Ureter (tissue), 1 donor: Measurements from ENCODE around the gene MAU2. TPM values are rescaled to one million over a fixed set of nuclear protein-coding genes. Genes with fewer than 3 reads are reported as not detected.

ENCODE experiments used
- DNase-seq: peaks from one replicate; pipeline ENCODE4 v3.0.0-alpha.2; 2020; ENCODE audit warnings: low spot score
- total RNA-seq: library from RNA; stranded (reverse); gene quantifications from one replicate; pipeline ENCODE4 v1.2.4, GENCODE V29; 2023
- donor health status: DM: yes; HTN: yes; CAD: no.

MAU2 gene
- total RNA-seq, 1 donor from 2014 or later = 87.4 TPM

- no peak for DNase-seq
These were observed 14.9 kb upstream of the MAU2 start for GRCh38 chr19:19305696-19306095.

DNA sequence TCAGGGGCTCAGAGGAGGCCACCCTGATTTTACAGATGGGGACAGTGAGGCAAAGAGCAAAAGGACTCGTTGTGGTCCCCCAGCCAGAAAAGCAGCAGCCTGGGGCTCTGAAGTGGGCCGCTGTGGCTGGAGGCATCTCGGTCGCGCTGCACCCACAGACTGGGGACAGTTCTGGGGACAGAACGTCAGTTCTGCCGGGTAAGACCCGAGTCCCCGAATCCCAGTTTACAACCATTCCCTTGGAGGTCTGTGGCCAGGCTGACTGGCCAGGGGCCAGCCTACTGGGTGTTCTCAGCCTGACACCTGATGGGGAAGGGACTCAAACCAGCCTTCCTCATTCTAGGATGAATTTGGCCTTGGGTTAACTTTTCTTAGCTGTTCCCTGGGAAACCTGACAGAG is 14.4 kb upstream of the MAU2 start:
- no peak for DNase-seq

DNA sequence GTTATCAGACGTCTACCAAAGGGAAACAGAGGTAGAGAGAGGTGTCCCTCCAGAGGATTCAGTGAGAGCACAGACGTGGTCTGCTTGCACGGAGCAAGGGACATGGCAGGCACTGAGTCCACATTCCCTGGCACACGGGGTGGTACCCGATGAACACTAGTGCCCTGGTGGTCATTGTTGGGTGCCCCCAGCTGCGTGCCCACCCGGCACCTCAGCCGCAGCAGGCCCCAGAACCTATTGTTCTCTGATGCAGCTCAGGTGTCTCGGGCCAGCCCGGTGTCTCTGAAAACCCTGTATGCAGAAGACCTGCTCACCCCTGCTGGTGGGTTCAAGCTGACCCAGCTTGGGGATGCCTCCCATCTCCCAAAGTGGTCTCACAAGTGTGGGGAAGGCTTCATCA is 12.3 kb upstream of the MAU2 start:
- DNase-seq = no peak

- no peak for DNase-seq
These were observed 5.2 kb upstream of the MAU2 start for GRCh38 chr19:19315444-19315843.

DNA sequence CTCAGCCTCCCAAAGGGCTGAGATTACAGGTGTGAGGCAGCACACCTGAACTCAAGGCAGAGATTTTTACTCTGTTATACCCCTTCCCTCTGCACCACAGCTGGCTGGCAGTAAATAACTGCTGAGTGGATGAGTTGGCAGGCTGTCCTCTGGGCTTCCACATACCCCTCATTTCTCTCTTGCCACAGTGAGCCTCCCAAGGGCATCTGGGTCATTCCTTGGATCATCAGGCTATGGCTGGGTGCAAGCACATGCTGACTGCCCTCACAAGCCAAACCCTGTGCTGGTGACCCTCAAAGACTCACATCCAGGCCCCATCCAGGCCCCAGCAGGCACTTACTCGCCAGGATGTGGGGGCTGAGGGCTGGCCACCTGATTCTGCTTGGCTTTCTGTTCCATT is 4.5 kb upstream of the MAU2 start:
- no peak for DNase-seq

GRCh38 chr19:19319732-19320360 is 783 bp upstream of the MAU2 start:
- no peak for DNase-seq

DNA sequence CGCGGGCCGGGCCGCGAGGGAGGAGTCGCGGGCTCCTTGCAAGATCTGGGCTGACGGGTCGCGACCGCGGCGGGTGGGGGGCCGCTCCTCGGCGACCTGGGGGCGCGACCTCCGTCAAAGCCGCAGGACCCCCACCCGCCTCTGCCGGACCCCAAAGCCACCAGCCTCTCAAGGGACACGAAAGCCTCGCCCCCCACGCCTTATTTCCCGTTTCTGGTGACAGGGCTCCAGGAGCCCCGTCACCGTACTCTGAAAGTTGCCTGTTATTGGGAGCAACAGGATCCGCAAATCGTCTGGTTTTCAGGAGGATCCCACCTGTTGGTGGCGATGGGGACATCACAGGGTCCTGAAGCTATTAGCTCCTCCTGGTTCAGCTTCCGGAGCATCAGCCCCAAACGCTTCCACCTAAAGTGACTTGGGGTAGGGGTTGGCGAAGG is 530 bp downstream of the MAU2 start:
- no peak for DNase-seq

- DNase-seq = no peak
These were observed 3.6 kb downstream of the MAU2 start for GRCh38 chr19:19324059-19324770.

- DNase-seq = no peak
These were observed 7.0 kb downstream of the MAU2 start for GRCh38 chr19:19327672-19328071.

- DNase-seq = no peak
These were observed 8.5 kb downstream of the MAU2 start for GRCh38 chr19:19329126-19329525.

GRCh38 chr19:19334063-19334988 is 13.7 kb downstream of the MAU2 start:
- no peak for DNase-seq

DNA sequence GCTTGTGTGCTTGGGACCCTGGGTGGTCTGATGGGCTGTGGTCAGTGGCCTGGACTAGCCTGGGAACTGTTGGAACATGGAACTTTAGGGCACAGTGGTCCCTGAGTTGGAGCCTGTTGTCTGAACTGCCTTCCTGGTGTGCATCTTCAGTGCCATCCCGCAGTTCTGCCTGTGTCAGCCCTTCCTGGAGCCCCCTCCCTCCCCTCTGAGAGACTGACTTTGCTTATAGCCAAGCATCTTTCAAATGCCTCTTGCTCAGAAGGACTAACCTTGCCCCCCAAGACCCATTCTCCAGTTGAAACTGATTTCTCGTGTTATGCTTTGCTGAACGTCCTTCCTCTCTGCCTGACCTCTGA is 14.3 kb downstream of the MAU2 start:
- no peak for DNase-seq

- DNase-seq = no peak
These were observed 15.0 kb downstream of the MAU2 start for GRCh38 chr19:19335408-19336158.

- no peak for DNase-seq
These were observed 16.0 kb downstream of the MAU2 start for GRCh38 chr19:19336597-19336996.

GRCh38 chr19:19337120-19337519 is 16.5 kb downstream of the MAU2 start:
- no peak for DNase-seq

DNA sequence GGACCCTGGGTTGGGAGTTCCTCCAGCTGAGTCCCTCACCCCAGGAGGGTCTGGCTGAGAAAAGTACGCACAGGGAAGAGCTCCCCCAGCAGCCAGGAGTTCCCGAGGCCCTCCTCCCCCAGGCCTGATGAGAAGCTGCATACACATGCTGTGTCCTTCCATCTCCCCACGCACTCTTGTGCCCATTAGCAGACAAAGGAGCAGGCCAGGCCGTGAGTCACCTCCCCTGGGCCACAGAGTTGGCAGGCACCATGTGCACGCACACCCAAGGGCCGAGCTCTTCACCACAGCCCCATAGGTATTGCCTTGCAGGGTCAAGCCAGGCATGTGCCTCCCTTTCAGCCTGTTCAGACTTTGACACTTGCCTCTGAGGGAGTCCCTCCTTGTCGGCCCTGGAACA is 17.5 kb downstream of the MAU2 start:
- DNase-seq = no peak

GRCh38 chr19:19341026-19341425 is 20.4 kb downstream of the MAU2 start:
- DNase-seq = no peak

GRCh38 chr19:19342086-19343015 is 21.7 kb downstream of the MAU2 start:
- DNase-seq = no peak

- DNase-seq = no peak
These were observed 22.4 kb downstream of the MAU2 start for GRCh38 chr19:19343016-19343362.

- no peak for DNase-seq
These were observed 23.1 kb downstream of the MAU2 start for GRCh38 chr19:19343762-19344161.

- DNase-seq = no peak
These were observed 24.6 kb downstream of the MAU2 start for GRCh38 chr19:19345232-19345631.
